Activated T-helper 9 cell treated with anti-CD3 and anti-CD28 coated beads, Interleukin-2, amount 50 U/mL, for 16 hours (primary cell): Measurements from ENCODE around the gene BMP6.
"Not testable (repeated sequence)": the region's sequence is repeated elsewhere in the genome, so short reads cannot be mapped to it uniquely, and the experiment has no call there.

Experiments
- DNase-seq: peaks from one replicate; pipeline ENCODE4 v3.0.0-alpha.2; 2020; ENCODE audit warnings: low read depth

The BMP6 gene

GRCh38 chr6:7887278-7887991 lies 161.5 kb downstream of the BMP6 start:
- no peak for DNase-seq

DNA sequence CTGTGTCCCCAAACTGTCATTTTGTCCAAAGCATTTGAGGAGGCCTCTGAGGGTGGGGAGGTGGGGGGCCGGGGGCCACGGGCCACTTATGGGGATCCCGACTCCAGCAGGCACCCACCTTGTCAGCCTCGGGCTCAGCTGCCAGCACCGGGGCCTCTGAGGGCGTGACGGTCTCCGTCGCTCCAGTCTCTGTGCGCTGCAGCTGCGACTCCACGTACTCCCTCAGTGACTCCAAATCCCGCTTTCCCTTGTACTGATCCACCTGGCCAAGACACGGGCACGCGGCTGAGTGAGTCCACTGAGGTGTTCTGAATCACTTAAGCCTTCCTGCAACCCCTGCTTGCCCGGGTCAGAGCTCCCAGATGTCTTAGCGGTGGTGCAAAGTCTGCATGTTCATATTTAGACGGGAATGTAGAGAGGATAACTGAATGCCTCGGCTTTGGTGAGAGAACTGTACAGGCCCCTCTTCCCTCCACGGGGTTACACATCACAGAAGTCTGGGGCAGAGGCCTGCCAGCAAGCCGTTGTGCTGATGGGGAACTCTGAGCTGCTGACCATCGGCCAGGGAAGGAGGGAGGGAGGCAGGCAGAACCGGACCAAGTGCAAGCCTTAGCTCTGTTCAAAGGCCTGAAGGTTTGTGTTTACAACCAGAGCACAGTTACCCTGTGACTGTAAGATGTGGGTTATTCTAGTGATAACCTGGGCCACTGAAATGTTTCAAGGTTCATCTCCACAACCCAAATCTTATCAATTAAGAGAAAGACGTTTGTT lies 162.9 kb downstream of the BMP6 start:
- no peak for DNase-seq

DNA sequence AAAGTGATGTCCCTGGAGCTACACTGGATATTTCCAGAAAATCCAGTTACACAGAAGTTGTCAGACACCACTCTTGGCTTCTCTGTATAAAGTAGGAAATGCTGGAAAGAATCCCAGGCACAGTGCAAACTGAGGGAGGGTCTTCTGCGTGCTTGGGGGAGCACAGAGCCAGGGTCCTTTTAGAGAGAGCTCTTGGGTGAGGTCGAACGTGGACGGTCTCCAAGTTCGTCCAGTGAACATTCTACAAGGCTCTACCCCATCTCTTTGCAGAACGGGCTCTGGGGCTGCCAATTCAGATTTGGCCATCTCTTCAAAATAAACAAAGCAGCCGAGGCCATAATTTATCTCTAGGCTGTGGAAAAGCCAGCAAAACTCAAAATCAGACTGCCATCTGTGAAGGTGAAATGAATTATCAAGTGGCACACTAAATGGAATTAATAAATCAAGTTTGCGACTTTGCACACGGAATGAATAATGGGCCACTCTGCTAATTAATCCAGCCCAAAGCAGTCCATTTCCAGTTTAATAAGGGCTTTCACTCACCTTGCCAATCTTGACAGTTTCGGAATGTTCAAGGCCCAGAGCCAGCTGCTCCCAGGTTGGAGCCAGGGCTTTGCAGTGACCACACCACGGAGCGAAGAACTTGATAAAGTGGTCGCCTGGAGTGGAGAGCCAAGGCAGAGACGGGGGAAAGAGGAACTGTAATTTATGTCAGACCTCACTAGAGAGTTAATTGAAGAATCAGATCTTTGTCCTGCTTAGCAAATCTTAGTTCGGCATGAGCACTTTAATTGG lies 165.4 kb downstream of the BMP6 start:
- DNase-seq = no peak

GRCh38 chr6:7892367-7892766 lies 166.5 kb downstream of the BMP6 start:
- not testable (repeated sequence) for DNase-seq

DNA sequence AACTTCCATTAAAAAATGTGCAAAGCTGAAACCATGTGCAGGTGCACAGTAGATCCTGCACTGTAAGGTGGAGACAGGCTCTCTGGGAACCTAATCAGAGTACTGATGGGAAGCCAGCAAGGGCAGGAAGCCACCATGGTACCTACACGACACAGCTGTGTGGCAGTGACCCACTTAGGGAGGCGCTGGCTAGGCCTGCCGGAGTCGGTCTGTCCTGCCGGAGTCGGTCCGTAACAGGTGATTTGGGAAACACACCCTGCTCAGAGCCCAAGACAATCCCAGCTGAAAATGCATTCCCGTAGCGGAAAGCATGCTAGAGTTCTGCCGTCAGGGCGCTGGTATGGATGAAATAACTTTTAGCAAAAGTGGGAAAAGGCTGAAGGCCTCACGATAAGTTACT lies 167.4 kb downstream of the BMP6 start:
- no peak for DNase-seq

- DNase-seq = no peak
These were observed 168.6 kb downstream of the BMP6 start for GRCh38 chr6:7894262-7895124.

DNA sequence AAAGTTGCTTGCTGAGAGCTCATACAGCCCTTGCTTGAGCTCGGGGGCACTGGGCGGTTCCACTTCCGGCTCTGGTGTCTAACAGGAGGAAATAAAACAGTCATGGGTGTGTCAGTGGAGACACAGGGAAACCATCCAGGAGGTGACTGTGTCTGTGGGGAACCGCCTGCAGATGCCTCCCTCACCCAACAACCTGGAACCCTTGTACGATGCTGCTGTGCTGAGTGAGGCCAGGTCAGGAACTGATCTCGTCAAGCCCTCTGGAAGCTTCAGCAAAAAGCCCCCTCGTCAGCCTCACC lies 169.2 kb downstream of the BMP6 start:
- DNase-seq = no peak

DNA sequence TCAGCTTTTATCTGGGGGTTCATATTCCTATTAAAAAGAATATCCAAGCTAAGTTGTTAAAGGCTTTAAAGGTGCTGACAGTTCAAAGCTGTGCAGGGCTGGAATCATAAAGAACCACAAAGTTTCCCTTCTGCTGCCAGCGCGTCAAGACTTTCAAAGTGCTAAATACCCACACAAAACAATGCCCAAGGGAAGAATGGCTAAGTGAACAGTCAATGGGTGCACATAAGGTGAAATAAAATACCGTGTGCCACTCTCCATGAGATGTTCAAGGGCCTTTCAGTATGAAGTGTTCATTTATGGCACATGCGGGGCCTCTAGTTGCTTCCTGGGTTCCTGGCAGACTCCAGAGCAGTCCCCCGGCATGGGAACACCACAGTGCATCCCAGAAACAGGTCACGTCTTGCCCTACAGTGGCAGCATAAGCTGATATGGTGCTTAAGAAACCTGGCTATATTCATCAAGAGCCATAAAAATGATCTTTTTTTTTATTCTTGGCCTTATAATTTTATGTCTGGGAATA lies 170.6 kb downstream of the BMP6 start:
- DNase-seq = no peak

DNA sequence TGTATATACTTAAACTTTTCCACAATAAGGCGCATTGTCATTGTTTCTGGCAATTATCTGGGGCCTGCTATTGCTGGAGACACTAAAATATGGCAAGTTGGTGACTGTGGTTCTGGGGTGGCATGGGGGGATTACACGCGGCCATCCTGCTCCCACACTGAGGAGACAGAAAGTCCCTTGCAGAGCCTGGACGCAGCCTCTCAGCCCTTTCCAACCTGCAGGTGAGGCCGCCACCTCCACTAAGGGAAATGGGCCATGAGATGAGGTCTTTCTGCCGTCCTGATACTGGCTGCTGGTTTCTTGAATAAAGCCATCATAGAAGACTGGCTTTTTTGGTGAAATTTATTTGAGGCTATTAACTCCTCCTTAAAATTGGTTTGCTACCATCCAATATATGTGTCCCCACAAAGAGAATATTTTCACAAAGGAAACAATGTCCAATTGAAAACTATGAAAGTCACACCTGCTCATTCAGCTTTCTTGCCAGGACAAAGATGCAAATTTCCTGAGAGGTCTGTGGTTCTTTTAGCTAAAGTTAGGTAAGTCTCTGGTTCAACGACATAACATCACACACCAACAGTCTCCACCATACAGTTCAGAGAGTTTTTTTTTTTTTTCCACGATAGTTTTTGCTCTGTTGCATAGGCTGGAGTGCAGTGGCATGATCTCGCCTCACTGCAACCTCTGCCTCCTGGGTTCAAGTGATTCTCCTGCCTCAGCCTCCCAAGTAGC lies 171.7 kb downstream of the BMP6 start:
- DNase-seq = no peak

DNA sequence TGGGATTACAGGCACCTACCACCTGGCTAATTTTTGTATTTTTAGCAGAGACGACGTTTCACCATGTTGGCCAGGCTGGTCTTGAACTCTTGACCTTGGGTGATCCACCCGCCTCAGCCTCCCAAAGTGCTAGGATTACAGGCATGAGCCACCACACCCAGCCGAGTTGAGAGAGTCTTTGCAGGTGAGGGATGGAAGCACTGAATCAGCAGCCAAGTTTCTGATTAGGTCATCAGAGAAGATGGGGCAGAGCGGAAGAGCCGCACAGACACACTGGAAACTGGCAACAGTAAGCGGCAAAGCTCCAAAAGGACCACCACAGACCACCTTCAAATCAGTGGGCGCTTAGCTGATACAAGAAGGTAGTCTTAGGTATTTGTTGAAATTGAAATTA lies 172.3 kb downstream of the BMP6 start:
- DNase-seq = not testable (repeated sequence)

GRCh38 chr6:7899101-7899888 lies 173.4 kb downstream of the BMP6 start:
- DNase-seq = no peak

DNA sequence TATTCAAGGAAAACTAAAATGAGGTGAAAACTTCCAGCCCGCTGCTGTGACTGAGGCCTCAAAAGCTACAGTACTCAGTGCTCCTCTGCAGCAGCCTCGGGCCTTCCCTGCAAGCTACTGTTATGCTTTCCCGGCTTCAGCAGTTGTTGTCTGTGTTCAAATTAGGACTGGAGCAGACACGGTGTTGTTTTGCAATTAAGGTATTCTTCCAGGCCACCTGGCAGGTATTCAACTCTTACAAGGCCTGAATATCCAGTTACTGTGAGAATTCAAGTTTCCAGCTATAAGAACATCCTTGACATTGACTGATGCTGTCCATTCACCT lies 174.0 kb downstream of the BMP6 start:
- DNase-seq = no peak

- DNase-seq = no peak
These were observed 174.7 kb downstream of the BMP6 start for GRCh38 chr6:7900621-7901020.

- no peak for DNase-seq
These were observed 175.2 kb downstream of the BMP6 start for GRCh38 chr6:7901056-7901455.

GRCh38 chr6:7901780-7902179 lies 175.9 kb downstream of the BMP6 start:
- DNase-seq = no peak

DNA sequence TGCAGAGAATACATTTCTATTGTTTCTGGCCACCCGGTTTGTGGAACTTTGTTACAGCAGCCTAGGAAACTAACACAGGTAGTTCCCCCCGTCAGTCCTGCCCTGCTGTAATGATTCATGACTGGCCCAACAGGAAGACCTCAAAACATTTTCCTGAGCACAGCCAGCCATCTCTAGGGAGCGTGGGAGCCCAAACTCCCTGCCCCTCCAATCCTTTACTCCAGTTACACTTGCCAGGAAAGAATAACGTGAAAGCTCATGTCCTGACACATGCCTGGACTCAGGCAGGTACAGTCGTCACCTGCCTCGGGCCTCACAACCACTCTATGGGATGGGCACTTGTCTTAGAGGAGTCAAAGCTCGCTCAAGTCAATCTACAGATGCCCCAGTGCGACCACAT lies 176.3 kb downstream of the BMP6 start:
- no peak for DNase-seq

GRCh38 chr6:7902867-7903266 lies 177.0 kb downstream of the BMP6 start:
- DNase-seq = no peak

DNA sequence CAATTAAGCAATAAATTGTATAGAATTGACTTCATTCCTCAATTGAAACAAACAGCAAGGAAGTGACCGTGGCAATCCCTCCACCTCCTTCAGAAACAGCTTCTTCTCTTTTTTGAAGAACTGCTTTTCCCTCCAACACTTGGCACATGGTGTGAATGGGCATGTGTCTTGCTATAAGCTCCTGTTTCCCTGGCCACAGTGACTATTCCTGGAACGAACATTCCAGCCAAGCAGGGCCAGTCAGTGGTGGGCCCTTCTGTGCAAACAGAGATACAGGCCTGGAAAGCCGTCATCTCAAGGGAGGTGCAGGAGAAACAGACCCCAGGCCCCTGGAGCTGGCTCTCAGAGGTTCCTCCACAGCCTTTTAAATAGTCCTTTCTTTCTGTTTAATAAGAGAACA lies 177.8 kb downstream of the BMP6 start:
- DNase-seq = no peak

GRCh38 chr6:7904654-7905319 lies 178.9 kb downstream of the BMP6 start:
- no peak for DNase-seq

- DNase-seq = no peak
These were observed 179.5 kb downstream of the BMP6 start for GRCh38 chr6:7905416-7905815.
